Fibroblast of the aortic adventitia (primary cell): ENCODE measurements around the gene ROPN1L. TPM values are rescaled to one million over a fixed set of nuclear protein-coding genes. Genes with fewer than 3 reads are reported as not detected.
A peak's percentile ranks its signal among the peaks of the same experiment; 100 is the strongest.
"Not testable (repeated sequence)": the region's sequence is repeated elsewhere in the genome, so short reads cannot be mapped to it uniquely, and the experiment has no call there.

ENCODE experiments used
- DNase-seq: peaks from one replicate; pipeline ENCODE4 v3.0.0-alpha.2; 2010; ENCODE audit warnings: low read depth
- H3K4me3 ChIP-seq: 2 replicates; pipeline ENCODE4 v1.5.1; 2011; ENCODE audit warnings: low read depth, mild to moderate bottlenecking, control low read depth, low read length, moderate library complexity
- total RNA-seq: library from RNA; depleted of rRNA; stranded (reverse); fragments of >200 nt; gene quantifications from 2 replicates; pipeline ENCODE4 v1.2.3, GENCODE V29; 2012; ENCODE audit warnings: low replicate concordance
- TF ChIP-seq, protein P1 (sequence below): IDR thresholded peaks from 2 replicates; pipeline ENCODE4 v1.5.1; 2011; ENCODE audit warnings: mild to moderate bottlenecking, low read length, control low read depth, inconsistent platforms; ENCODE audit not compliant: insufficient read depth

The ROPN1L gene
- total RNA-seq, 1 donor, result 0.63 TPM

- peak; percentile 49 for DNase-seq
- no peak overlapping the region for H3K4me3 ChIP-seq
- TF ChIP-seq, protein P1, sequence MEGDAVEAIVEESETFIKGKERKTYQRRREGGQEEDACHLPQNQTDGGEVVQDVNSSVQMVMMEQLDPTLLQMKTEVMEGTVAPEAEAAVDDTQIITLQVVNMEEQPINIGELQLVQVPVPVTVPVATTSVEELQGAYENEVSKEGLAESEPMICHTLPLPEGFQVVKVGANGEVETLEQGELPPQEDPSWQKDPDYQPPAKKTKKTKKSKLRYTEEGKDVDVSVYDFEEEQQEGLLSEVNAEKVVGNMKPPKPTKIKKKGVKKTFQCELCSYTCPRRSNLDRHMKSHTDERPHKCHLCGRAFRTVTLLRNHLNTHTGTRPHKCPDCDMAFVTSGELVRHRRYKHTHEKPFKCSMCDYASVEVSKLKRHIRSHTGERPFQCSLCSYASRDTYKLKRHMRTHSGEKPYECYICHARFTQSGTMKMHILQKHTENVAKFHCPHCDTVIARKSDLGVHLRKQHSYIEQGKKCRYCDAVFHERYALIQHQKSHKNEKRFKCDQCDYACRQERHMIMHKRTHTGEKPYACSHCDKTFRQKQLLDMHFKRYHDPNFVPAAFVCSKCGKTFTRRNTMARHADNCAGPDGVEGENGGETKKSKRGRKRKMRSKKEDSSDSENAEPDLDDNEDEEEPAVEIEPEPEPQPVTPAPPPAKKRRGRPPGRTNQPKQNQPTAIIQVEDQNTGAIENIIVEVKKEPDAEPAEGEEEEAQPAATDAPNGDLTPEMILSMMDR, result no peak
Observed at GRCh38 chr5:10489810-10490426, 48.2 kb downstream of the ROPN1L start.

- H3K4me3 ChIP-seq, result no peak overlapping the region
- DNase-seq, result no peak
- TF ChIP-seq, protein P1, result no peak
Observed at GRCh38 chr5:10490927-10491672, 49.4 kb downstream of the ROPN1L start.

DNA sequence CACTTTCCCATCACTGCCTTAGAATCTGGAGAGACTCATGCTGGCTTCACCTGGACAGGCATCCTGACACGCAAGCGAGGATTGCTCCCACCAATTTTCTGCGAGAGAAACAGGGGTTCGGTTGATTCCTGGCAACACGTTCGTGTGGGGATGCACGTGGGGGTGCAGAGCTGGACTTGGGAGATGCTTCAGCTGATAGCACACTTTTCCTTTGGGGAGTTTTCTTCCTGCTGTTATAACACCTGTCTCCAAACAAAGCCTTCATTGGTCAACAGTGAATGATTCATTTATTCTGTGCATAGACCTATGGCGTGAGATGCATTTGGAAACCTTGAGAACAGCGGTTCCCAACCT lies 50.0 kb downstream of the ROPN1L start:
- H3K4me3 ChIP-seq, result no peak overlapping the region
- DNase-seq, result no peak
- TF ChIP-seq, protein P1, result no peak

- TF ChIP-seq, protein P1, result no peak
- no peak overlapping the region for H3K4me3 ChIP-seq
- no peak for DNase-seq
Observed at GRCh38 chr5:10493884-10494283, 52.2 kb downstream of the ROPN1L start.

DNA sequence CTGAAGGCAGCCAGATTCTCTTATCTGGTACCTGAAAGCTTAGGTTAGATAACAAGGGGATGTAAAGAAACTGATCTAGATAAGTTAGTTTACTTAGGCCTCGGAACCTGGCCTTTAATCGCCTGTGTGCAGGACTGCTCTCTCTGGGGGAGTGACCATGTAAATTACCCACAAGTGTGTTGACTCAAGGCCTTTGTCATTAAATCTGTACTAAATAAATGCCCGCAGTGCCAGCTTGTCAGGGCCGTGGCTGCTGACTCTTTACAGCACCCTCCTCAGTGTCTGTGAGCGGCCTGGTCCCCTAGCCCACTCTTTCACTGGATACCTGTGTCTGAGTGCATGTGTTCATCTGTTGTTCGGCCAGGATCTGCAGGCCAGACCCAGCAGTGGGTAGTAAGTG lies 52.8 kb downstream of the ROPN1L start:
- H3K4me3 ChIP-seq, DNase-seq: not testable (repeated sequence)

- no peak overlapping the region for H3K4me3 ChIP-seq
- TF ChIP-seq, protein P1, result no peak
- no peak for DNase-seq
Observed at GRCh38 chr5:10497554-10497953, 55.9 kb downstream of the ROPN1L start.

DNA sequence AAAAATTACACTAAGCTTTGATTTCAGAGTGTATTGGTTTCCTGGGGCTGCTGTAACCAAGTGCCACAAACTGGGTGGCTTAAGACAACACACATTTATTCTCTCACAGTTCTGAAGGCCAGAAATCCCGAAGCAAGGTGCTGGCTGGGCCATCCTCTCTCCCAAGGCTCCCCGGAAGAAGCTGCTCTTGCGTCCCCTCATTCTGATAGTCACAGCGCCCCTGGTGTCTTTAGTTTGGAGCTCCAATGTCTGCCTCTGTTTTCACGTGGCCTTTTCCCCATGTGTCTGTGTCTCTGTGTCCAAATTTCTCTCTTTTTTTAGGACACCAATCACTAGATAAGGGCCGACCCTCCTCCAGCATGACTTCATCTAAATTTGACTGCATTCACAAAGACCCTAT lies 56.7 kb downstream of the ROPN1L start:
- DNase-seq, result no peak
- H3K4me3 ChIP-seq, result no peak overlapping the region
- TF ChIP-seq, protein P1, result no peak
